ENCODE results near the gene FNDC8. TPM values are rescaled to one million over a fixed set of nuclear protein-coding genes. Genes with fewer than 3 reads are reported as not detected.
"Not testable (repeated sequence)": the region's sequence is repeated elsewhere in the genome, so short reads cannot be mapped to it uniquely, and the experiment has no call there.

FNDC8 gene
- total RNA-seq, 1 experiment from 2014 or later, result not detected

DNA sequence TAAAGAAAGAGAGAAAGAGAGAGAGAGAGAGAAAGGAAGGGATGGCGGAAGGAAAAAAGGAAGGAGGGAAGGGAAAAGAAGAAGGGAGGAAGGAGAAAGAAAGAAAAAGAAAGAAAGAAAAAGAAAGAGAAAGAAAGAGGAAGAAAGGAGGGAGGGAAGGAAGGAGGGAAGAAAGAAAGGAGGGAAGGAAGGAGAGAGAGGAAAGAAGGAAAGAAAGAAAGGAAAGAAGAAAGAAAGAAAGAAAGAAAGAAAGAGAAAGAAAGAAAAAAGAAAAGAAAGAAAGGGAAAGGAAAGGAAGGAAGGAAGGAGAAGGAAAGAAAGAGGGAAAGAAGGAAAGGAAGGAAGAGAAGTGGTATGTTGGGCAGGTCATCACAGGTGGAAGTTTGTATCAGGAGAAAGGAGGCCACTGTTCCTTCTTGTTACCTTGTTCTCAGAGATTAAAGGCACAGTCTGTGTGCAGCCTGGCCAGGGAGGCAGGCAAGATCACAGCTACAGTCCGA is 53.5 kb downstream of the FNDC8 start:
- no peaks in the 10 kb centered on the region for H3K9me3 ChIP-seq (ENCODE audit: low read depth, low read length, poor library complexity, severe bottlenecking)
- POLR2A ChIA-PET (ENCODE audit: low non-redundant PET), result no interaction called here
- intact Hi-C loops (cut with micrococcal nuclease; ENCODE audit: unreplicated experiment), result loop anchor here (5.0 kb wide), 1 partner anchor 572 kb away; no protein-coding TSS in a partner anchor
- no peaks in the 10 kb centered on the region for H3K36me3 ChIP-seq (ENCODE audit: insufficient read depth, low read length, poor library complexity, severe bottlenecking)
- no peaks in the 10 kb centered on the region for H3K27me3 ChIP-seq (replicated peaks; ENCODE audit: insufficient read depth, low read depth, low read length, poor library complexity)
- no peak overlapping the region for H3K4me3 ChIP-seq (ENCODE audit: low read depth, low read length, poor library complexity, severe bottlenecking)
- H3K4me1 ChIP-seq (ENCODE audit: insufficient read depth, low read length, poor library complexity, severe bottlenecking), result no peaks in the 10 kb centered on the region
- no peak overlapping the region for H3K27ac ChIP-seq (ENCODE audit: low read depth, low read length, poor library complexity, severe bottlenecking)
- no TSS peak for BruUV-seq (replicated peaks)
- CTCF ChIA-PET, result no interaction called here
- no peak for DNase-seq (ENCODE audit: low spot score)
- TF ChIP-seq, protein P1, sequence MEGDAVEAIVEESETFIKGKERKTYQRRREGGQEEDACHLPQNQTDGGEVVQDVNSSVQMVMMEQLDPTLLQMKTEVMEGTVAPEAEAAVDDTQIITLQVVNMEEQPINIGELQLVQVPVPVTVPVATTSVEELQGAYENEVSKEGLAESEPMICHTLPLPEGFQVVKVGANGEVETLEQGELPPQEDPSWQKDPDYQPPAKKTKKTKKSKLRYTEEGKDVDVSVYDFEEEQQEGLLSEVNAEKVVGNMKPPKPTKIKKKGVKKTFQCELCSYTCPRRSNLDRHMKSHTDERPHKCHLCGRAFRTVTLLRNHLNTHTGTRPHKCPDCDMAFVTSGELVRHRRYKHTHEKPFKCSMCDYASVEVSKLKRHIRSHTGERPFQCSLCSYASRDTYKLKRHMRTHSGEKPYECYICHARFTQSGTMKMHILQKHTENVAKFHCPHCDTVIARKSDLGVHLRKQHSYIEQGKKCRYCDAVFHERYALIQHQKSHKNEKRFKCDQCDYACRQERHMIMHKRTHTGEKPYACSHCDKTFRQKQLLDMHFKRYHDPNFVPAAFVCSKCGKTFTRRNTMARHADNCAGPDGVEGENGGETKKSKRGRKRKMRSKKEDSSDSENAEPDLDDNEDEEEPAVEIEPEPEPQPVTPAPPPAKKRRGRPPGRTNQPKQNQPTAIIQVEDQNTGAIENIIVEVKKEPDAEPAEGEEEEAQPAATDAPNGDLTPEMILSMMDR (conservative IDR thresholded peaks at IDR 0.05; ENCODE audit: low read depth, low read length), result no peak
- TF ChIP-seq EZH2 (IDR thresholded peaks at IDR 0.05; ENCODE audit: borderline replicate concordance, low read depth, low read length, poor library complexity, severe bottlenecking), result no peak

DNA sequence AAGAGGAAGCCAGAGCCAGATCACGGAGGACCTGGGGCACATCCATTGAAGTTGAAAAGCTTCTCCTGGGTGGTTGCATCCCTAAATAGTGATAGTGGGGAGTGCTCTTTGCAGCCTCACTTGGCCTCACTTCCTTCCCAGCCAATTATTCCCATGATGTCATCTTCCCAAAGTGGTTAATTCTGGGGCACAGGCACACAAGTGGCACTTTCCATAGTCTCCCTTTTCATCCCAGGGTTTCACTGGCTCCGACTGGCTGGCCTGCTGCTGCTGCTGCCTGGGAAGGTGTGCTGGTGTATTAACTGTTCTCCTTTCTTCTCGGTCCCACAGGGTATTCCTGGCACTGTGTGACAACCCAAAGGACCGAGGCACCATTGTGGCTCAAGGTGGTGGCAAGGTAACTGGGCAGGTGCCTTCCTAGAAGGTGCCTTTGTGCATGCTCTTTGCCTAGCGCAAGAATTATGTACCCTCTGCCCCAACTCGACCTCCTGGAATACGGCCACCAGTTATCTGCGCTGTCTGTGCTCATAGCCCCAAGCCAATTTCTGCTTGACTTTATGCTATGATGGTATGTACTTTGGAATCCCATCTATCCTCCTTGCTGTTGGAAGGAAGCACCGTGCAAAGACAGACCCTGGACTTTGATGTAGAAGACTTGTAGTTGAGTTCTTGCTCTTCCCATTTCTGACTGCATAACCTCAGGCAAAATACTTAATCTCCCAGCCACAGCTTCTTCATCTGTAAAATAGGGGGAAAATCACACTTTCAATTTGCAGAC is 54.4 kb downstream of the FNDC8 start:
- CTCF ChIA-PET, result no interaction called here
- no peaks in the 10 kb centered on the region for H3K9me3 ChIP-seq (ENCODE audit: low read depth, low read length, poor library complexity, severe bottlenecking)
- H3K4me3 ChIP-seq (ENCODE audit: low read depth, low read length, poor library complexity, severe bottlenecking), result no peak overlapping the region
- no TSS peak for BruUV-seq (replicated peaks)
- H3K27me3 ChIP-seq (replicated peaks; ENCODE audit: insufficient read depth, low read depth, low read length, poor library complexity), result no peaks in the 10 kb centered on the region
- H3K36me3 ChIP-seq (ENCODE audit: insufficient read depth, low read length, poor library complexity, severe bottlenecking), result no peaks in the 10 kb centered on the region
- intact Hi-C loops (cut with micrococcal nuclease; ENCODE audit: unreplicated experiment), result no loop called here
- no peaks in the 10 kb centered on the region for H3K4me1 ChIP-seq (ENCODE audit: insufficient read depth, low read length, poor library complexity, severe bottlenecking)
- no peak overlapping the region for H3K27ac ChIP-seq (ENCODE audit: low read depth, low read length, poor library complexity, severe bottlenecking)
- no peak for DNase-seq (ENCODE audit: low spot score)
- POLR2A ChIA-PET (ENCODE audit: low non-redundant PET), result no interaction called here
- TF ChIP-seq, protein P1 (conservative IDR thresholded peaks at IDR 0.05; ENCODE audit: low read depth, low read length), result no peak
- no peak for TF ChIP-seq EZH2 (IDR thresholded peaks at IDR 0.05; ENCODE audit: borderline replicate concordance, low read depth, low read length, poor library complexity, severe bottlenecking)

DNA sequence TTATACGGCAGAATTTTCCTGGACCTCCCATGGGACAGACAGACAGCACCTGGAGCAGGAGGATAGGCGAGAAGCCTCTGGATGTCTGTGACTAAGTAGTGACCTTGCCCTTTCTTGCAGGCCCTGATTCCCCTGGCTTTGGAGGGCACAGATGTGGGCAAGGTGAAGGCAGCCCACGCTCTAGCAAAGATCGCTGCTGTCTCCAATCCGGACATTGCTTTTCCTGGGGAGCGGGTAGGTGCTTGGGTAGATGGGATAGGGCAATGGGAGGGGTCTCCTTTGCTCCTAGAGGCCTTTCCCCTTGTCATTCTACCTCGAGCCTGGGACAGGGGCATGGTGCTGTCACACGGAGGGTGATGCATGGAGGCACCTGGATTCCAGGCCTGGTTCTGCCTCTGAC is 55.5 kb downstream of the FNDC8 start:
- ChIA-PET POLR2A (ENCODE audit: low non-redundant PET) (no interaction called here), CTCF (no interaction called here)
- H3K4me1 ChIP-seq (ENCODE audit: insufficient read depth, low read length, poor library complexity, severe bottlenecking), result no peaks in the 10 kb centered on the region
- H3K27me3 ChIP-seq (replicated peaks; ENCODE audit: insufficient read depth, low read depth, low read length, poor library complexity), result no peaks in the 10 kb centered on the region
- H3K4me3 ChIP-seq (ENCODE audit: low read depth, low read length, poor library complexity, severe bottlenecking), result no peak overlapping the region
- DNase-seq (ENCODE audit: low spot score), result no peak
- H3K9me3 ChIP-seq (ENCODE audit: low read depth, low read length, poor library complexity, severe bottlenecking), result no peaks in the 10 kb centered on the region
- no peak overlapping the region for H3K27ac ChIP-seq (ENCODE audit: low read depth, low read length, poor library complexity, severe bottlenecking)
- no TSS peak for BruUV-seq (replicated peaks)
- H3K36me3 ChIP-seq (ENCODE audit: insufficient read depth, low read length, poor library complexity, severe bottlenecking), result no peaks in the 10 kb centered on the region
- intact Hi-C loops (cut with micrococcal nuclease; ENCODE audit: unreplicated experiment), result no loop called here
- TF ChIP-seq, protein P1 (conservative IDR thresholded peaks at IDR 0.05; ENCODE audit: low read depth, low read length), result no peak
- no peak for TF ChIP-seq EZH2 (IDR thresholded peaks at IDR 0.05; ENCODE audit: borderline replicate concordance, low read depth, low read length, poor library complexity, severe bottlenecking)

DNA sequence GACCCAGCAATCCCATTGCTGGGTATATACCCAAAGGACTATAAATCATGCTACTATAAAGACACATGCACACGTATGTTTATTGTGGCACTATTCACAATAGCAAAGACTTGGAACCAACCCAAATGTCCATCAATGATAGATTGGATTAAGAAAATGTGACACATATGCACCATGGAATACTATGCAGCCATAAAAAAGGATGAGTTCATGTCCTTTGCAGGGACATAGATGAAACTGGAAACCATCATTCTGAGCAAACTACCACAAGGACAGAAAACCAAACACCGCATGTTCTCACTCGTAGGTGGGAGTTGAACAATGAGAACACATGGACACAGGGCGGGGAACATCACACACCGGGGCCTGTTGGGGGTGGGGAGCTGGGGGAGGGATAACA is 58.0 kb downstream of the FNDC8 start:
- intact Hi-C loops (cut with micrococcal nuclease; ENCODE audit: unreplicated experiment); POLR2A ChIA-PET (ENCODE audit: low non-redundant PET); DNase-seq (ENCODE audit: low spot score); H3K4me1 ChIP-seq (ENCODE audit: insufficient read depth, low read length, poor library complexity, severe bottlenecking); H3K9me3 ChIP-seq (ENCODE audit: low read depth, low read length, poor library complexity, severe bottlenecking); H3K4me3 ChIP-seq (ENCODE audit: low read depth, low read length, poor library complexity, severe bottlenecking); BruUV-seq (replicated peaks); H3K36me3 ChIP-seq (ENCODE audit: insufficient read depth, low read length, poor library complexity, severe bottlenecking); H3K27ac ChIP-seq (ENCODE audit: low read depth, low read length, poor library complexity, severe bottlenecking); H3K27me3 ChIP-seq (replicated peaks; ENCODE audit: insufficient read depth, low read depth, low read length, poor library complexity); CTCF ChIA-PET: not testable (repeated sequence)
